Measurements from ENCODE around the gene DLG2.

DLG2 gene

DNA sequence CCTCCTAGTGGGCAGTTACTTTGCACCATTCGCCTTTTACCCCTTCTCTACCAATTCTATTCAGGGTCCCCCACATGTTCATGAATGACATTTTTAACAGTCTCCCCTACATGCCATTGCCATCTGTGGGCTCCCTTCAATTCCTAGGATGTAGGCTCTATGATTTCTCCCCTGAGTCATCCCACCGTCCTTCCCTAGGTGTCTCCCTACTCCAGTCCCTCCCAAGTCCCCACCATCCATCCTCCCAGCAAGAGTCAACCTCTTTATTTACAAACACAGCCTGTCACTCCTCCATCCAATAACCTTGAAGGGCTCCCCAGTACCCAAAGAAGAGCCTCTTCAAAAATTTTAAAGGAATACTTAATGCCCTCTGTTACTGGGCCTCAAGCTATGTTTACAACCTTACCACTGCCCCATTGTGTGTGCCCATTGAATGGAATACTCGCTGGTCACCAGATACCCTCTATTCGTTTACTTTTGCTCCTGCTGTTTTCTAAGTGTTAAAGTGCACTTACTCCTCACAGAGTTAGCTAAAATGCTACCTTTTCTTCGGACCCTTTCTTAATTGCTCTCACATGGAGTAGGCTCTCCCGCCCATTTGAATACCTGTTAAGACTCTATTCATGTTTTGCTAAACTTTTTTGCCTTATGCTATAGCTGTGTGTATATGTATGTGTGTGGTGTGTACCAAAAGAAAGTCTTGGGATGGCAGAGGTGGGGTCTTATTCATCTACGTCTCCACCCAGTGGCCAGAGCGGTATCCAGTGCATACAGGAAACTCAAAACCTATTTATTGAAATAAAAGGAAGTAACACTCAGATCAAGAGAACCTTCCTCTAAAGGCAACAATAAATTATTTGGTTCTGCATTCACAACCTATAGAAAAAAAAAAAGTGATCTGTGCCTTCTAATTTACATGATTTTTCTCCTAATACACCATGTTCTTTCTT, 2105.2 kb downstream of the DLG2 start:
- no peak for DNase-seq (ENCODE audit: low spot score)

DNA sequence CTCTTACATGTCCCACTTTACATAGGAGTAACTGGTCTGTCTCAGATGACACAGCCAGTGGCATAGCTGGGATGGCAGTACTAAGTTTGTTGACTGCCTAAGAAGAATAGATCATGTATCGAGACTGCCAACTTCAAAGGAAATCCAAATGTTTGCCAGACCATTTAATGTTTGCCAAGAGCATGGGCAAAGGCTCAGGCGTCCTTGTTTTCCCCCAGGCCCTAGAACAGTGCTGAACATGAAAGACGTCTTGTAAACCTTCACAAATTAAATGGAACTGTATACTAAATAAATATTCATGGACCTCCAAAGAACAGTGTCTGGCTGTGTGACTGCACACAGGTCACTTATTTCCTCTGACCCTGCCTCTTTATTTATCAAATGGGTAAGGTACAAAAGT, 2106.3 kb downstream of the DLG2 start:
- DNase-seq (ENCODE audit: low spot score): peak; percentile 35

- no peak for DNase-seq (ENCODE audit: low spot score)
Measured at GRCh38 chr11:83511646-83512045, 2115.5 kb downstream of the DLG2 start.

- no peak for DNase-seq (ENCODE audit: low spot score)
Measured at GRCh38 chr11:83510530-83511460, 2116.3 kb downstream of the DLG2 start.

GRCh38 chr11:83508804-83509203, 2118.3 kb downstream of the DLG2 start:
- DNase-seq (ENCODE audit: low spot score): no peak

DNA sequence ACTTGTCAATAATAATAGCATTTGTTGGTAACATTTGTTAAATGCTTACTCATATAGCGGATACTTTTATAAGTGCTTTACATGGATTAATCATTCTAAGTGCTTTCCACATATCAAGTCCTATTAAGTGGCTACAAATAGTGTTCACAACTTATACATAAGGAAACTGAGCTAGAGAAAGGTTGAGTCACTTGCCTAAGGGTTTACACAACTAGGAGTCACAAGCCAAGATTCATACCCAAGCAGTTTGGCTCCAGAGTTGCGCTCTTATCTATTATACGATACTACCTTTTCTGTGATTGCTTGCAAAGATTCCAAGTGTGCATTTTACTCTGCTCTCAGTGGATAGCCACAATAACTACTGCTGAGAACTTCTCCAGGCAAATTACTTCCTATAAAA, 2125.1 kb downstream of the DLG2 start:
- no peak for DNase-seq (ENCODE audit: low spot score)

DNA sequence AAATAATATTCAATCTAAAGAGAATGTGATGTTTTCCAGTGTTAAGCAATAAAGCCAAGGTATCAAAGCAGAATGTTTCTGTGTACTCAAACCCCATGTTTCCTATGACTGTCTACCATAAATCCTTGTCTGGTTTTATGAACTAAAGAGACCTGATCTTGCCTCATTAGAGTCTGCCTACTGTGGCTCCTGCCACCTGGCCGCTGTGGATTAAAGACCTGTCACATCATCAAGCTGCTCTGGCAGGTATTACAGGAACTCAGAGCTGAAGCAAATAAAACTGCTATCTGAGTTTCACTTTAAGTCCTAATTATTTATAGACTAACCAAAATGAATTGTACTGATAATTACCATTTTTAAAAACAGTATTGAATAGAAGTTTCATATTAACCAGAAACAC, 2133.2 kb downstream of the DLG2 start:
- DNase-seq (ENCODE audit: low spot score): no peak

- DNase-seq (ENCODE audit: low spot score): no peak
Measured at GRCh38 chr11:83493034-83493433, 2134.1 kb downstream of the DLG2 start.

- no peak for DNase-seq (ENCODE audit: low spot score)
Measured at GRCh38 chr11:83483808-83484207, 2143.3 kb downstream of the DLG2 start.

- no peak for DNase-seq (ENCODE audit: low spot score)
Measured at GRCh38 chr11:83480811-83481210, 2146.3 kb downstream of the DLG2 start.

GRCh38 chr11:83480251-83480650, 2146.9 kb downstream of the DLG2 start:
- DNase-seq (ENCODE audit: low spot score): no peak

DNA sequence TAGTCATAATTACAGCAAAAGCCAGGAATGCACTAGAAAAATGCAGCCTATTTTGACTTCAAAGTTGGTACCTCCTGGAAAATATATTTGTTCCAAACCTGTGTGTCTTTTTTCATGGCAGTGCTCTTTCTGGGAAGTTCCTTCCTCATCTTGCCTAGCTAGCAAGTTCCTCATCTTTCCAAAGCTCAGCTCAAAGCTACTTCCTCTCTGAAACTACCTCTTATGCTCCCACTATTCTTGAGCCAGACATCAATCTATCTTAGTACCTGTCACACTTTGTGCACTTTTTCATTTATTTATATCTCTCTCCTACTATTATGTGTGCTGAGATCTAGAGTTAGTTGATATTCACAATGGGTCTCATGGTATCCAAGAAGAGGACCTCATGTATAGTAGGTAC, 2149.4 kb downstream of the DLG2 start:
- no peak for DNase-seq (ENCODE audit: low spot score)

DNA sequence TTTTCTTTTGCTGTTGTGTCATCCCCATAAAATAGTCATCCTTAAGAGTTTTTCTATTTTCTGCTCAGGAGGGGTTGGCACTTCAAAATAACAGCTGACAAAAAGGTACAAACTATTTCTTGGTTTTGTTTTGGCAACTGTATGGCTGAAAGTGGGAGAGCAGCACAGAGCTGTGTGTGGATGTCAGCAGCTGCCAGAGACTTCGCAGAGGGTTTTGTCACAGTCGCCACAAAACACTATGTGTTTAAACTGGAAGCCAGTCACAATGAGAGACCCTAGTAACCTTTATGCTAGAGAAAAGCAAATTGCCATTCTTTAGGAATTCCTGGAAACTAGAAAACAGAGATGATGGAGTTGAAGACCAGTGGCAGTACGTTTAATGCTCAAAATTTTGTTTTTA, 2151.4 kb downstream of the DLG2 start:
- DNase-seq (ENCODE audit: low spot score): no peak

- DNase-seq (ENCODE audit: low spot score): no peak
Measured at GRCh38 chr11:83473743-83474142, 2153.4 kb downstream of the DLG2 start.

DNA sequence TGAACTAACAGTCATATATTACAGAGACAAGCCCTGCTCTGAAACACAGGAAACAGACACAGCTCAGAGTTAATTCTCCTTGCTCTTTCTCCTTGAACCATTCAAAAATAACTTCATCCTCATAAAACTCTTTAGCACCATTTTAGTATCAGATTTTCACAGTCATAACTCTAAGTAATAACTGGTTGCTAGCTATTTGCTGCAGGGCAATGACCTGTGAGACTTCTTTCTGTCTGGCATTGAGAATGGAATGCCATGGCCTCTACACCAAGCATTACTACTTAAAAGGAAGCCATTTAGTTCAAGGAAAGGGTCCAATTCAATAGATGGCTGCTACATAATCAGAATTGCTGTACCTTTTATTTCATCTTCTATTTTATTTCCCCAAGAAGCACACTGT, 2154.3 kb downstream of the DLG2 start:
- no peak for DNase-seq (ENCODE audit: low spot score)

DNA sequence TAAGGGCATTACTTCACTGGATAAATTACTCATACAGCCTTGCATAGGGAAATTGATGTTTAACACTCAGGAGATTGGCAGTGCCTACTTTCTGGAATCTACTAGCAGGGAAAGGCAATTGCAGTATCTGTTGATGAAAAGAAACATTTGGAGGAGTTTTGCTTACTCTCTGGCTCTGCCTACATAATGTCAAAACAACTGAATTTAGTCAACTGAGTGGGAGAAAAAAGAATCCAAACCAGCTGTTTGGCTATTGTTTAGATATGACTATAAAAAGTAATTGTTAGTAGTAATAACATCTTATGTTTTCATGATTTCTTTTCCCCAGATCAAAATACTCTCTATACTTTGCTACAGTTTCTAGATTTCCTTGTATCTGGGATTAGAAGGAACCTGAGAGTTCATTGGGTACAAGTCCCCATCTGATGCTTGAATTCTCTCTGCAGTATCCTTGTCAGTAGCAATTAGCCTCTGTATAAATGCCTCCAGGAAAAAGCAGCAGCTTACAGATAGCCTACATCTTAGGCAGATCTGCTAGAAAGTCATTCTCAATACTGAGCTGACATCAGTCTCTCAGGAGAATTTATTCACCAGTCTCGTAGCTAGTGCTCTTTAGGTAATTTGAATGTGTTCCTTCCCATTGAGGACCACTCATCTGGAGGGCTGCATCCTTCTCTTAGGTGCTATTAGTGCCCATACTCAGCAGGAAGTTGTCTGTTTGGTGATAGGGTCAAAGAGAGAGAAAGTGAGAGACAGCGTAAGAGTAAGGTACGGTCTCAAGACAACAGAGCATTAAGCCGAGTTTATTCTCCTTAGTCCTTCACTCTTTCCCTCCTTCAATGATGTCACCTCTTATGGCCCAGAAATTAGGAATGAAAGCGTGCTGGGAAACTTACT, 2155.1 kb downstream of the DLG2 start:
- no peak for DNase-seq (ENCODE audit: low spot score)

DNA sequence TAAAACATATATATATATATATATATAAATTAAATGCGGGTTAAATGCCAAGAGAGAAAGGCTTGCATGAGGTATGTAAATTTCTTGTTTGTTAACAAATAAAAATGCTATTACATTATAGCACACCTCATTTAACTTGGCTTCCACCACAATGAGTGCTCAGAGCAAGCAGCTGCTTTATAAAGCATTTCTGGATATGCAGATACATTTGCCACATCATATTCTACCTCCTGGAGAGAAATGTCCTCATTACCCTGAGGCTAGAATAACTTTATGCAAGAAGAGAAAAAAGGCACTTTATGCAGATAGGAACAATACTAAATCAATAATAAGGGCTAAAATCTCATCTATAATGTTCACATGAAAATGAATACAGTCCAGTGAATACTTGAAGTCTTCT, 2159.3 kb downstream of the DLG2 start:
- DNase-seq (ENCODE audit: low spot score): no peak

DNA sequence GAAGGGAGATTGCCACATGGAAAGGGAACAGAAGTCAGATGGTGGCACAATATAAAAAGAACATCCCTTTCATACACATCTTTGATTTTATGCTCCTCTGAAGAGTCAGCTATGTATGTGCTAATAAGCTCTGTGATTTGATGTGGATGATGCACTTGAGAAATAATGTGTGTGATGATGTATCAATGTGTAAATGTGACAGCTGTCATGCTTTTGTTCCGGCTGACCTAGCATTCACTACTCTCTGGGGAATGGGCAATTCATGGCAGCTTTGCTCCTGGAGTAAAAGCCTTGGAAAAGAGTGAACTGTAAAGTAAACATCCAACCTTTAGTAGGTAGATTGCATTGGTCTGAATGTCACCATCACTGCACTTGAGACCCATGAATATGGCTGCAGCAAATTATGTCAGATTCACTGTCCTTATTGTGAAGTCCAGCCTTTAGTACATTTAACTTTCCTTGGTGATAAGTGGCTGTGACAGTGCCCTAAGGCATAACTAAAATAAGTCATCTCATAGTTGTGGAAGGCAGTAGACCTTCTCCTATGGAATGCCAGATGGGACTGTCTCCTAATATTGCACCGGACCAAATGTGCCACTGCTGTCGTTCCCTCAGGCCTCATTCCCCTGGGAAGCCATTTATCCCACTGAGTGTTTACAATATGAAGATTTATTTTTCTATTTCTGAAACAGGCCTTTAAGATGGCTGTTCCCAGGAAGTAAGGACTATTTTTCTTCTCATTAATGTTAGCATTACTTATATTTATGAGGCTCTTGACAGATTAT, 2162.8 kb downstream of the DLG2 start:
- DNase-seq (ENCODE audit: low spot score): no peak

DNA sequence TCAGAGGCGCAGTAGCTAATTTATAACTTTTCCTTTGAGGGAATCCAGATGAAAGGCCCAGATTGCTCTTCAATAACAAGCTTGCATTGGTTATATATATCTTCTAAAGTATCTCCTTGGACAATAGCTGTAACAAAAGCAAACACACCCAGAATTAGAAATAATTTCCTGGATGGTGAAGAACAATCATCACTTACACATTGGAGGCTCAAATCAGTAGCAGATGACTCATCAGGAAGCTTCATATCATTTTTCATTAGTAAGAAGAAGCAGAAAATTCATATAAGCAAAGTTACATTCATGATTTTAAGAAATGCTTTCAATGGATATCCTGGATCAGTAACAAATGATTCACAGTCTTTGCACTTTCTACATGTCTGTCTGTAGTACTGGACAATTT, 2167.3 kb downstream of the DLG2 start:
- DNase-seq (ENCODE audit: low spot score): no peak

DNA sequence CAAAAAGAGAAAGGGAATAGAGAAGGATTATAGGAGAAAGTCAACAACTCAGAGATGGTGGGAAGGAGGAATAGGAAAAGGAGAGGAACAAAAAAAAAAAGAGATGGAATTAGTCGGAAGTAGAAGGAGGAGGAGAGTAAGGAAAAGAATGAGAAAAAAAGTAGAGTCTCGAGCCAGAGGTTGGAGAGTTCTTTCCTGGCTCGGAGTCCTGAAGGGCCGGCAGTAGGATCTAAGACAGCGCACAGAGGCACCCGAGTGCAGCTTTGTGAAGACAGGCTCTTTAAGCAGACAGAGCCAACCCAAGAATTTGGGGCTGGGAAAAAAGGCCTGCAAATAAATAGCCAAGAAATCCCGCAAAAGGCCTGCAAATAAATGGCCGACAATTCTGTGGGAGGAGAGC, 2170.6 kb downstream of the DLG2 start:
- DNase-seq (ENCODE audit: low spot score): no peak

DNA sequence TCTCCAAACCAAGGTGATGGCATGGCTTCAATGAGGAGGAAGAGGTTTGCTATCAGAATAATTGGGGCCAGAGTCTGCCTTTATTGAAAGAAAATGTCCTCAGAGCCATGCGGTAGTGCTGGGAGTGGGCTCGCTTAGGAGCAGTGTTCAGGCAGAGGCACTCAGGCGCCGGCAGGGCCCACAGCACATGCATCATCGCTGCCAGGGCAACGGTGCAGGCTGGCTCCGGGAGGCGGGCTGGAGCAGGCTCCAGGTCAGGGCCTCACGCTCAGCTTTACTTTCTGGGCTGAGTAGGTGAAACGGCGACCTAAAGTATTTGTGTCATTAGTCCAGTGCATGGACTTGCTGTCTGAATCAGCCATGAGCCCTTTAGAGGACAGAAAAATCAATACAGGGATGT, 2171.1 kb downstream of the DLG2 start:
- DNase-seq (ENCODE audit: low spot score): no peak
